ENCODE measurements around the gene NADK2.

- TF ChIP-seq, protein P1, sequence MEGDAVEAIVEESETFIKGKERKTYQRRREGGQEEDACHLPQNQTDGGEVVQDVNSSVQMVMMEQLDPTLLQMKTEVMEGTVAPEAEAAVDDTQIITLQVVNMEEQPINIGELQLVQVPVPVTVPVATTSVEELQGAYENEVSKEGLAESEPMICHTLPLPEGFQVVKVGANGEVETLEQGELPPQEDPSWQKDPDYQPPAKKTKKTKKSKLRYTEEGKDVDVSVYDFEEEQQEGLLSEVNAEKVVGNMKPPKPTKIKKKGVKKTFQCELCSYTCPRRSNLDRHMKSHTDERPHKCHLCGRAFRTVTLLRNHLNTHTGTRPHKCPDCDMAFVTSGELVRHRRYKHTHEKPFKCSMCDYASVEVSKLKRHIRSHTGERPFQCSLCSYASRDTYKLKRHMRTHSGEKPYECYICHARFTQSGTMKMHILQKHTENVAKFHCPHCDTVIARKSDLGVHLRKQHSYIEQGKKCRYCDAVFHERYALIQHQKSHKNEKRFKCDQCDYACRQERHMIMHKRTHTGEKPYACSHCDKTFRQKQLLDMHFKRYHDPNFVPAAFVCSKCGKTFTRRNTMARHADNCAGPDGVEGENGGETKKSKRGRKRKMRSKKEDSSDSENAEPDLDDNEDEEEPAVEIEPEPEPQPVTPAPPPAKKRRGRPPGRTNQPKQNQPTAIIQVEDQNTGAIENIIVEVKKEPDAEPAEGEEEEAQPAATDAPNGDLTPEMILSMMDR (IDR thresholded peaks at IDR 0.05 in 4 of 5, conservative IDR thresholded peaks at IDR 0.05 in 1 of 5) = no peak
- TF ChIP-seq POLR2A (IDR thresholded peaks at IDR 0.05) = no peak
These were observed 90.9 kb downstream of the NADK2 start for GRCh38 chr5:36150676-36151433.

Data from gastrocnemius medialis (tissue), 4 donors.